ENCODE measurements around the gene ABTB2. TPM values are rescaled to one million over a fixed set of nuclear protein-coding genes. Genes with fewer than 3 reads are reported as not detected.

Gene ABTB2
- total RNA-seq, 1 experiment from 2014 or later, result 5.5 TPM

- Histone ChIP-seq H2AK5ac (ENCODE audit: insufficient read length, low read length) (no peak overlapping the region), H3K4me1 (ENCODE audit: insufficient read depth, low read length) (no peaks in the 10 kb centered on the region), H2AFZ (ENCODE audit: low read length) (no peak overlapping the region), H3K4ac (ENCODE audit: low read depth, low read length) (no peak overlapping the region), H4K91ac (ENCODE audit: insufficient read length, low read depth, low read length) (no peak overlapping the region), H3K56ac (ENCODE audit: insufficient read length, low read depth, low read length) (no peak overlapping the region), H3K9ac (ENCODE audit: extremely low read depth, insufficient read length, low read length) (no peak overlapping the region), H3K4me2 (ENCODE audit: insufficient read depth, insufficient read length, low read length) (no peak overlapping the region), H2BK120ac (ENCODE audit: low read depth, low read length, poor library complexity, severe bottlenecking) (no peak overlapping the region), H2BK15ac (ENCODE audit: low read depth, low read length) (no peak overlapping the region), H2BK5ac (ENCODE audit: insufficient read length, low read length) (no peak overlapping the region), H4K5ac (ENCODE audit: insufficient read length, low read depth, low read length) (no peak overlapping the region), H3K23me2 (ENCODE audit: insufficient read length, low read depth, low read length, poor library complexity, severe bottlenecking) (no peaks in the 10 kb centered on the region), H3K27me3 (ENCODE audit: insufficient read depth, low read length) (no peaks in the 10 kb centered on the region), H3T11ph (ENCODE audit: low read length) (no peak overlapping the region), H3K79me2 (ENCODE audit: insufficient read depth, low read length) (no peaks in the 10 kb centered on the region), H2BK12ac (ENCODE audit: insufficient read length, low read depth, low read length) (no peak overlapping the region), H3K9me3 (ENCODE audit: control insufficient read depth, low read depth, low read length) (no peaks in the 10 kb centered on the region), H3K23ac (ENCODE audit: insufficient read length, low read depth, low read length) (no peak overlapping the region), H4K8ac (replicated peaks; ENCODE audit: insufficient read length, low read depth, low read length) (no peak overlapping the region), H3K27ac (ENCODE audit: insufficient read length, low read depth, low read length) (no peak overlapping the region), H3K18ac (ENCODE audit: insufficient read length, low read depth, low read length) (no peak overlapping the region), H2BK20ac (ENCODE audit: low read depth, low read length, poor library complexity, severe bottlenecking) (no peak overlapping the region), H3K14ac (ENCODE audit: insufficient read depth, low read length) (no peak overlapping the region), H4K20me1 (ENCODE audit: control insufficient read depth, insufficient read depth, insufficient read length) (no peaks in the 10 kb centered on the region), H3K79me1 (ENCODE audit: insufficient read depth, low read depth, low read length, poor library complexity, severe bottlenecking) (no peaks in the 10 kb centered on the region)
- H3K4me3 Mint-ChIP-seq, result no peak overlapping the region
- TF ChIP-seq CTCF (conservative IDR thresholded peaks at IDR 0.05), result no peak
- H3K36me3 Mint-ChIP-seq (ENCODE audit: insufficient read depth in 1 of 3, low read depth in 3 of 3), result peaks cover 42 to 74% (median 69%) of the 10 kb centered on the region in 3 experiments; a peak in 6 of 7 replicates
- H3K9me3 Mint-ChIP-seq, result no peaks in the 10 kb centered on the region
- WGBS (ENCODE audit: extremely low coverage, insufficient read length, low lambda C conversion rate), result no CpG with 5 or more reads among the region's 12 CpGs
- no peak for DNase-seq
- no peak overlapping the region for H3K27ac Mint-ChIP-seq
- no peaks in the 10 kb centered on the region for H3K4me1 Mint-ChIP-seq
- H3K27me3 Mint-ChIP-seq (ENCODE audit: low read depth), result no peaks in the 10 kb centered on the region
Measured at GRCh38 chr11:34146411-34146810, 211.4 kb downstream of the ABTB2 start.
